GM19463 (cell line): ENCODE data around the gene ENPEP.

Experiments
- ATAC-seq: cut with Tn5 transposase; IDR thresholded peaks from one replicate; pipeline ENCODE4 v1.9.1; 2021; ENCODE audit warnings: mild to moderate bottlenecking, moderate library complexity; ENCODE audit not compliant: unreplicated experiment

ENPEP gene

DNA sequence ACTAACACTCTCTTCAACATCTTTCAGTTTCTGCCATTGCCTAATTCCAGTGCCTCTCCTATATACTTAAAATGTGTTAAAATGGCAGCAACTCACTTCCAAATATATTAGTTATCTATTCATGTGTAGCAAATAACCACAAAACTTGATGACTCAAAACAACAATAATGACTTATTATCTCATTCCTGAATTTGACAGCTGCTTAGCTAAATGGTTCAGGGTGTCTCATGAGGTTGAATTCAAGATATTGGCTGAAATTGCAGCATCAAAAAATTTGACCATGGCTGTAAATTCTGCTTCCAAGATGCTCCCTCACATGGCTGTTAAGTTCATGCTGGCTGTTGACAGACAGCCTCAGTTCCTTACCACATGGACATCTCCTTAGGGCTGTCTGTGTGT lies 121.6 kb downstream of the ENPEP start:
- peak; percentile 56 for ATAC-seq

- no peak for ATAC-seq
Observed at GRCh38 chr4:110602061-110602460, 126.1 kb downstream of the ENPEP start.

DNA sequence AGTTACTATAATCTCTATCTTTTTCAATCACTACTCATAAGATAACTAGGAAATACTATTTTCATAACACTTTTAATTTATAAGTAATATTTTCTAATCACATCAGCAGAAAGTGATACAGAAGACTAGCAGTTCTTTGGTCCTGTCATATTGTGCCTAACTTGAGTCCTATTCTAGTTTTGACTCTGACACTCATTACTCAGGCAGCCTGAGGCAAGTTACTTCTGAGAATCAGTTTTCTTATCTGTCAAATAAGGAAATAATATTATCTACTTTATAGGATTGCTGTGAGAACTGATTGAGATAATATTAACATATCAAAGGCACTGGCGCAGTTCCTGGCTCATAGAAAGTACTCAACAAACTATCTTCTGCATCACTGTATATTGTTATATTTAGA lies 129.1 kb downstream of the ENPEP start:
- peak; percentile 65 for ATAC-seq

DNA sequence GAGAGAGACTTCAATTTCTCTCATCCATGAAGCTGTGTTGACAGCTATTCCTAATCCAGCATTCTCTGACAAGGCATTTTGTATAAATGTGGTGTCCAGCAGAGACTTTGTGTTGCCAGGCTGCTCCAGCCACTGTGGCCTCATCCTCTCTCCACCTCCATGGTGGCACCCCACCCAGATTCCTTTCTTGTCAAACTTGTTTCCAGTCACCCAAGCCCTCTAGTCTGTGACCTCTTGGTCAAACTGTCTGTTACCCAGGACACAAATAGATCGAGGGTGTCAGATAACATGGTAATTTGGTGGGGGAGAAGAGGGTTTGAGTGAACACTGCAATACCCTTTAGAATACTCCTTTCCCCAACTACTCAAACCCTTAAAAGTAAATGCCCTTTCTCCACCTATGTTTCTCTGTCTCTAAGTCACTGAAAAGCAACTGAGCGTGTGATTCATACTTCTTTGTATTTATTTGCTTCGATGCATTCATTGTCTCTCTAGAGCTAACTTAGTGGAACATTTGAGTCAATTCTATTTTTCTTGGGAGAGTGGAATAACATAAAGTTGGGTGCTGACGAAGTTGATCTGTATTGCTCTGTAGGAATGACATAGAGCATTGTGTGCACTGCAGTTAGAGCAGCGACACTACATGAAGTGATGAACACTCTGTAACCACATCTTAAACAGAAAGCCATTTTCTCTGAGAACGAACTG lies 133.2 kb downstream of the ENPEP start:
- no peak for ATAC-seq

DNA sequence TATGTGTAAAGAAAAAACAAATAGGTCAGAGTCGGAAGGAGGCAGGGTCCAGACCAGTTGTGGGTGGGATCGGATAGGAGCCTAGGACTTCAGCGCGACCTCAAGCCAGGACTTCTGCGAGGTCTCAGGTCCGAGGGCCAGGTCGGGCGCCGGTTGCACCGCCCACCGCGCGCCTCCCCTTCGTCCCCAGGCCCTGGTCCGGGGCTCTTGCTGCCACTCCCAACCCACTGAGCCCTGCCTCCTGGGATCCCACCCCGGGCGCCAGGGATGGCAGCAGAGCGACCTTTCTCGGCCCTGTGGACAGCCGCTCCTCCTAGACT lies 134.6 kb downstream of the ENPEP start:
- ATAC-seq, result no peak

DNA sequence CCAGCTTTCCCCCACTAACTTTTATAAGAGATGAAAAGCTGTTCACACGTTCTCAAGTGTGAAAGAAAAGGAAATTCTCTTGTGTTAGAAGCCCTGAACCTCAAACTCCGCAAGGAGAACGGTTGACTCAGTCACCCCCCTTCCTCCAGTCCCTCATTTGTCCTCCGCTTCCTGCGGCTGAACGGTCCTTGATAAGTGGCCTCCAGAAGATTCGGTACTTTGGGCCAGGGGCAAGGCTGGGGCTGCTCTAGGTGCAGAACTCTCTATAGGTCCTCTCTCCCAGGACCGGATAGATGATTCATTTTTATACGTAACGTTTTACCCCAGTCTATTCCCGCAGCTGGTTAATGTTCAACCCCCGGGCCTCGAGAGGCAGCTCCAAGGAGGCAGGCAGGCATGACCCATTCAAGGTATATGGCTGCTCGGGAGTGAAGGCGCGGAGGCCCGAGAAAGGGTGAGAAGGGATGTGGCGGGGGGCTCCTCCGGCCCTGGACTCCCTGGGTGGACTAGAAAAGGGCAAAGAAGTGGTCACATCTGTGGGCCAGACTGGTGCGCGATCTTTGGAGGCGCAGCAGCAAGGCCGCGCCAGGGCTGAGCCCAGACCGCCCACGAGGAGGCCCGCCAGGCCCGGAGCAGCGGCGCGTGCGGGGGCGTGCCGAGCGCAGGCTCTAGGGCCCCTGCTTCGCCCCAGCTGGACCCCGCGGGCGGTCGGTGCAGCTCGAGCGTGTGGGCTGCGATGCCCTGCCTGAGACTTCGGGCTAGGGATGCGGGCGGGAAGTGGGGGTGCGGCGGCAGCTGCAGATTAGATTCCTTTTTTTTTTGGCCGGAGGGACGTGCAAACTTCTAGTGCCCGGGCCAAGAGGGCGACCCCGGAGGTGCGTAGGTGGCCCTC lies 135.2 kb downstream of the ENPEP start:
- ATAC-seq, result peak; percentile 69

DNA sequence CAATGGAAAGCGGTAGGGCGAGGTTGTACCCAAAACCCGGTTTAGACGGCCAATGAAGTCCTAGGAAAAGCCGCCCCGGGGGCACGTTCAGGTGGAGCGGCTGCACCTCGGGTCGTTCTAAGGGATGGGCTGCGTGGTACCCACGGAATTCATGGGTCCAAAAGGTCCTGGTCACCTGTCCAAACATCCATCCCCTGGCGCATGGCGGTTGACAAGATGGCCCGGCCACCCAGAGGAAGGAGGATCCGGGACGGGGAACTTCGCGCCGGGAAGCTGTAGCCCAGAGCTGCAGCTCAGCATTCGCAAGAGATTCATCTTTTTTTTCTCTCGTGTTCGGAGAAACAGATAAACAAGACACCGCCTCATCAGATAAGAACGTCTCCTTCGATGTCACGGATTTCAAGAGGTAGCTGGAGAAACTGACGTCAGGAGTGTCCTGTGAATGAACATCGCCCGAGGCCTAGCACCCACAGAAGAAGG lies 136.1 kb downstream of the ENPEP start:
- no peak for ATAC-seq

DNA sequence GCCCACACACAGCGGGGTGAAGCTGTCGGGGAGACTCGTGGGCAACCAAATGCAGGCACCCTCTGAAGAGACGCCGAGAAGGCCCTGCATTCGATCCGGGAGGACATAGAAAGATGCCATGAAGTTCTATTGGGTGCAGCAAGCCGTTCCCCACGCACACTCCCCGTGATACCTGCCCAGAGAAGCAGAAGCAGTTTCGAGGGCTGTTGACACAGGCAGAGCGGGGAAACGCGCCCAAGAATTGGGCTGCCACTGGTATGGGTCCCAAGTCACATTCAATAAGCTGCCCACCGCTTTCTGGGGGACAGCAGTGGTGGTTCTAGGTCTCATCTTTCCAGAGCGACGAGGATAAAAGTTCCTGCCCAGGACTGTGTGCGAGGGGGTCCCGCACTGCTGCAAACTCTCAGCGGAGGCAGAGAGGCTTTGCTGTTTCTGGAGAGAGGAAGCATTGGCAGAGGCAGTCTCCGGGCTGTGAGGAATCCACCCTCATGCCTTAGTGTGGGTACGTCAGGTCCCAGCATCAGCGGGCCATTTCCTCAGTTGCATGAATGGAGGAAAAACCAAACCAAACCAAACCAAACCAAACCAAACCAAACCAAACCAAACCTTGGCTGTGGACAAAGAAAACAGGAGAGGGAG lies 136.8 kb downstream of the ENPEP start:
- no peak for ATAC-seq

DNA sequence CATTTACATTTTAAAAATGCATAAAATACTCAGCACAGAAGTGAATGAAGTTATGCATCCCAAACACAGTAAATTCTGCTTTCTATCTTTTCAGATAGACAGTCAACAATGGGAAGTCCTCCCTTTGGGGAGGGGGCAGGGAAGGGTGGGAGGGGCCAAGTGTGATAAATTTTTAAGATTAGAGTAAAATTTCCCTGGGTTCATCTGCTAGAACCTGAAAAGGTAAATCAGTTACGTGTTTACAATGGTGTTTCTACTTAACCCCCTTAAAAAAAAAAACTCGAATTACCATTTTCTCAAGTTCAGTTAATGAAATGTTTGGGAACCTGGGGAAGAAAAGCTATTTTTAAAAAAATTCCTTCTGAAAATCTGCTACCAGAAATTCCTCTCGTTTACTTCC lies 137.8 kb downstream of the ENPEP start:
- ATAC-seq, result no peak

GRCh38 chr4:110614173-110614963 lies 138.4 kb downstream of the ENPEP start:
- no peak for ATAC-seq
